H9 (cell line): Measurements from ENCODE around the gene CGB5. TPM values are rescaled to one million over a fixed set of nuclear protein-coding genes. Genes with fewer than 3 reads are reported as not detected.

ENCODE experiments used
- DNase-seq: peaks from one replicate; pipeline ENCODE4 v3.0.0-alpha.2; 2017
- H2AFZ ChIP-seq: one replicate; pipeline ENCODE4 v1.6.1; 2013; ENCODE audit warnings: mild to moderate bottlenecking, low read length, control low read depth, moderate library complexity
- H2AK5ac ChIP-seq: 2 replicates; pipeline ENCODE4 v1.6.1; 2013; ENCODE audit warnings: low read length, control low read depth, mixed read lengths; ENCODE audit not compliant: insufficient read length
- H2BK120ac ChIP-seq: one replicate; pipeline ENCODE4 v1.6.1; 2013; ENCODE audit warnings: low read depth, mild to moderate bottlenecking, low read length, control low read depth, inconsistent platforms; ENCODE audit not compliant: poor library complexity, severe bottlenecking
- H2BK12ac ChIP-seq: 2 replicates; pipeline ENCODE4 v1.6.1; 2013; ENCODE audit warnings: low read length, control low read depth, mixed read lengths, low read depth; ENCODE audit not compliant: insufficient read length
- H2BK15ac ChIP-seq: 2 replicates; pipeline ENCODE4 v1.6.1; 2013; ENCODE audit warnings: low read depth, low read length, control low read depth
- H2BK20ac ChIP-seq: one replicate; pipeline ENCODE4 v1.6.1; 2013; ENCODE audit warnings: low read depth, mild to moderate bottlenecking, low read length, control low read depth, inconsistent platforms; ENCODE audit not compliant: poor library complexity, severe bottlenecking
- H2BK5ac ChIP-seq: 2 replicates; pipeline ENCODE4 v1.6.1; 2013; ENCODE audit warnings: low read length, control low read depth, mixed read lengths; ENCODE audit not compliant: insufficient read length
- H3K14ac ChIP-seq: 2 replicates; pipeline ENCODE4 v1.6.1; 2013; ENCODE audit warnings: low read length, control low read depth; ENCODE audit not compliant: insufficient read depth
- H3K18ac ChIP-seq: 2 replicates; pipeline ENCODE4 v1.6.1; 2013; ENCODE audit warnings: low read depth, mild to moderate bottlenecking, mixed read lengths, low read length, control low read depth; ENCODE audit not compliant: insufficient read length
- H3K23ac ChIP-seq: 2 replicates; pipeline ENCODE4 v1.6.1; 2013; ENCODE audit warnings: low read length, control low read depth, mixed read lengths, low read depth; ENCODE audit not compliant: insufficient read length
- H3K23me2 ChIP-seq: 2 replicates; pipeline ENCODE4 v1.6.1; 2013; ENCODE audit warnings: low read depth, mild to moderate bottlenecking, mixed read lengths, low read length, control low read depth; ENCODE audit not compliant: insufficient read length, poor library complexity, severe bottlenecking
- H3K27ac ChIP-seq: 2 replicates; pipeline ENCODE4 v1.5.1; 2013; ENCODE audit warnings: low read length, control low read depth, mixed read lengths, low read depth; ENCODE audit not compliant: insufficient read length
- H3K27me3 ChIP-seq: 2 replicates; pipeline ENCODE4 v1.6.1; 2013; ENCODE audit warnings: low read length, control low read depth, inconsistent platforms; ENCODE audit not compliant: insufficient read depth
- H3K4ac ChIP-seq: 2 replicates; pipeline ENCODE4 v1.6.1; 2013; ENCODE audit warnings: low read depth, mild to moderate bottlenecking, control low read depth, inconsistent platforms, low read length, moderate library complexity
- H3K4me1 ChIP-seq: 2 replicates; pipeline ENCODE4 v1.6.1; 2013; ENCODE audit warnings: low read length, control low read depth, inconsistent platforms; ENCODE audit not compliant: insufficient read depth
- H3K4me2 ChIP-seq: 2 replicates; pipeline ENCODE4 v1.6.1; 2013; ENCODE audit warnings: low read length, control low read depth, mixed read lengths; ENCODE audit not compliant: insufficient read length, insufficient read depth
- H3K56ac ChIP-seq: 2 replicates; pipeline ENCODE4 v1.6.1; 2013; ENCODE audit warnings: low read depth, mild to moderate bottlenecking, mixed read lengths, low read length, control low read depth; ENCODE audit not compliant: insufficient read length
- H3K79me1 ChIP-seq: 2 replicates; pipeline ENCODE4 v1.6.1; 2013; ENCODE audit warnings: low read depth, mild to moderate bottlenecking, moderate library complexity, low read length, control low read depth, inconsistent platforms; ENCODE audit not compliant: insufficient read depth, poor library complexity, severe bottlenecking
- H3K79me2 ChIP-seq: 2 replicates; pipeline ENCODE4 v1.6.1; 2013; ENCODE audit warnings: low read length, control low read depth, inconsistent platforms; ENCODE audit not compliant: insufficient read depth
- H3K9ac ChIP-seq: 2 replicates; pipeline ENCODE4 v1.6.1; 2013; ENCODE audit warnings: low read length, control low read depth, mixed read lengths; ENCODE audit not compliant: insufficient read length; ENCODE audit errors: extremely low read depth
- H3K9me3 ChIP-seq: one replicate; pipeline ENCODE4 v1.6.1; 2013; ENCODE audit warnings: low read depth, low read length, inconsistent platforms; ENCODE audit not compliant: control insufficient read depth
- H3T11ph ChIP-seq: one replicate; pipeline ENCODE4 v1.6.1; 2013; ENCODE audit warnings: mild to moderate bottlenecking, low read length, control low read depth, inconsistent platforms
- H4K20me1 ChIP-seq: one replicate; pipeline ENCODE4 v1.6.1; 2013; ENCODE audit not compliant: control insufficient read depth, insufficient read length, insufficient read depth
- H4K5ac ChIP-seq: 2 replicates; pipeline ENCODE4 v1.6.1; 2013; ENCODE audit warnings: low read depth, mild to moderate bottlenecking, mixed read lengths, low read length, control low read depth; ENCODE audit not compliant: insufficient read length
- H4K8ac ChIP-seq: replicated peaks from 2 replicates; pipeline ENCODE4 v1.6.1; 2013; ENCODE audit warnings: low read length, control low read depth, mixed read lengths, low read depth; ENCODE audit not compliant: insufficient read length
- H4K91ac ChIP-seq: 2 replicates; pipeline ENCODE4 v1.6.1; 2013; ENCODE audit warnings: low read depth, mild to moderate bottlenecking, moderate library complexity, mixed read lengths, low read length, control low read depth; ENCODE audit not compliant: insufficient read length
- H3K27ac Mint-ChIP-seq, 3 experiments: 2 replicates in 2 of 3; 3 replicates in 1 of 3; pipeline ENCODE4 v1.8.0; 2020 to 2021; ENCODE audit warnings: mixed read lengths in 3 of 3, mild to moderate bottlenecking in 1 of 3, moderate library complexity in 1 of 3
- H3K27me3 Mint-ChIP-seq: 2 replicates; pipeline ENCODE4 v1.8.0; 2021; ENCODE audit warnings: low read depth, mild to moderate bottlenecking, moderate library complexity, mixed read lengths
- H3K36me3 Mint-ChIP-seq, 3 experiments: 2 replicates in 2 of 3; 3 replicates in 1 of 3; pipeline ENCODE4 v1.8.0; 2020 to 2021; ENCODE audit warnings: low read depth in 3 of 3, mixed read lengths in 3 of 3; ENCODE audit not compliant: insufficient read depth in 1 of 3
- H3K4me1 Mint-ChIP-seq, 2 experiments: 2 replicates each; pipeline ENCODE4 v1.8.0; 2020; ENCODE audit warnings: mixed read lengths in 2 of 2
- H3K4me3 Mint-ChIP-seq, 2 experiments: 2 replicates in 1 of 2; 3 replicates in 1 of 2; pipeline ENCODE4 v1.8.0; 2020 to 2021; ENCODE audit warnings: mild to moderate bottlenecking in 2 of 2, mixed read lengths in 2 of 2, moderate library complexity in 1 of 2
- H3K9me3 Mint-ChIP-seq, 2 experiments: 2 replicates in 1 of 2; 3 replicates in 1 of 2; pipeline ENCODE4 v1.8.0; 2020; ENCODE audit warnings: mild to moderate bottlenecking in 2 of 2, mixed read lengths in 2 of 2, moderate library complexity in 1 of 2
- WGBS: extraction: QIAGEN DNeasy Blood & Tissue Kit; methylation state at CpG from one replicate; pipeline ENCODE4 v1.1.7; 2013; ENCODE audit warnings: missing lambda C conversion rate, low lambda C conversion rate, mixed read lengths; ENCODE audit not compliant: insufficient read length; ENCODE audit errors: extremely low coverage; 5-methylcytosine and 5-hydroxymethylcytosine counted together
- total RNA-seq: library from RNA; stranded (reverse); gene quantifications from 2 replicates; pipeline ENCODE4 v1.2.1, GENCODE V29; 2021
- TF ChIP-seq, protein P1 (sequence below): fragments of 200-600 bp; sonication (generic); conservative IDR thresholded peaks from 3 replicates; pipeline ENCODE4 v1.8.0; 2021; ENCODE audit warnings: antibody characterized with exemption, mild to moderate bottlenecking

Gene CGB5
- total RNA-seq, 1 experiment from 2014 or later: not detected

DNA sequence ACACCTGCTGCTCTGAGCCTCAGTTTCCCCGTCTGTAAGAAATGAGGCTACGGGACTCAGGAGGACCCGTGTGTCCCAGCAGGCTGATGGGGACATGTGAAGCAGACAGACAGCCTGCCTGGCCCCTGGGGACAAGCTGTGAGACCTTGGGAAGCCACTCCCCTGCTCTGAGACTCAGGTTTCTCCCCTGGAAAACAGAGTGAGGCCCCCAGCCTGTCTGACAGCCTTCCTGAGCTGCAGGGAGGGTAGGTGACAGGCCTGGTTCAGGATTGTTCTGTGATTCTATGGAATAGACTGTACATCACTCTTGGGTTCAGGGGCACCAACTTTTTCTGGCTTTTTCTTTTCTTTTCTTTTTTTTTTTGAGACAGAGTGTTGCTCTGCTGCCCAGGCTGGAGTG lies 23.9 kb downstream of the CGB5 start:
- Histone ChIP-seq H3K56ac (no peak overlapping the region), H3K14ac (no peak overlapping the region), H3K18ac (no peak overlapping the region), H2BK15ac (no peak overlapping the region; the same call in 1 of the 2 replicates), H3K79me2 (no peaks in the 10 kb centered on the region), H3K27ac (no peak overlapping the region), H3K79me1 (no peaks in the 10 kb centered on the region), H3T11ph (no peak overlapping the region), H3K9ac (no peak overlapping the region), H3K23ac (no peak overlapping the region), H4K20me1 (no peaks in the 10 kb centered on the region), H2BK12ac (no peak overlapping the region), H3K23me2 (peaks cover 3% of the 10 kb centered on the region), H3K4me1 (peaks cover 2% of the 10 kb centered on the region; the same call in 1 of the 2 replicates), H3K4ac (no peak overlapping the region), H4K8ac (no peak overlapping the region), H4K5ac (no peak overlapping the region), H3K4me2 (no peak overlapping the region), H2AK5ac (no peak overlapping the region), H2BK20ac (no peak overlapping the region), H3K9me3 (no peaks in the 10 kb centered on the region), H2BK120ac (no peak overlapping the region), H3K27me3 (peaks cover 36% of the 10 kb centered on the region; the same call in 1 of the 2 replicates), H2BK5ac (no peak overlapping the region), H2AFZ (no peak overlapping the region), H4K91ac (no peak overlapping the region)
- TF ChIP-seq, protein P1, sequence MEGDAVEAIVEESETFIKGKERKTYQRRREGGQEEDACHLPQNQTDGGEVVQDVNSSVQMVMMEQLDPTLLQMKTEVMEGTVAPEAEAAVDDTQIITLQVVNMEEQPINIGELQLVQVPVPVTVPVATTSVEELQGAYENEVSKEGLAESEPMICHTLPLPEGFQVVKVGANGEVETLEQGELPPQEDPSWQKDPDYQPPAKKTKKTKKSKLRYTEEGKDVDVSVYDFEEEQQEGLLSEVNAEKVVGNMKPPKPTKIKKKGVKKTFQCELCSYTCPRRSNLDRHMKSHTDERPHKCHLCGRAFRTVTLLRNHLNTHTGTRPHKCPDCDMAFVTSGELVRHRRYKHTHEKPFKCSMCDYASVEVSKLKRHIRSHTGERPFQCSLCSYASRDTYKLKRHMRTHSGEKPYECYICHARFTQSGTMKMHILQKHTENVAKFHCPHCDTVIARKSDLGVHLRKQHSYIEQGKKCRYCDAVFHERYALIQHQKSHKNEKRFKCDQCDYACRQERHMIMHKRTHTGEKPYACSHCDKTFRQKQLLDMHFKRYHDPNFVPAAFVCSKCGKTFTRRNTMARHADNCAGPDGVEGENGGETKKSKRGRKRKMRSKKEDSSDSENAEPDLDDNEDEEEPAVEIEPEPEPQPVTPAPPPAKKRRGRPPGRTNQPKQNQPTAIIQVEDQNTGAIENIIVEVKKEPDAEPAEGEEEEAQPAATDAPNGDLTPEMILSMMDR: no peak
- no peak overlapping the region for H3K4me3 Mint-ChIP-seq
- H3K4me1 Mint-ChIP-seq: peaks cover 29 to 46% of the 10 kb centered on the region in 2 experiments
- whole genome bisulfite sequencing: no CpG with 5 or more reads among the region's 3 CpGs
- H3K9me3 Mint-ChIP-seq: peaks cover 7 to 14% of the 10 kb centered on the region in 2 experiments; a peak in 4 of 5 replicates
- DNase-seq: no peak
- H3K27me3 Mint-ChIP-seq: peaks cover 83% of the 10 kb centered on the region
- H3K27ac Mint-ChIP-seq: no peak overlapping the region
- peaks cover 0 to 4% (median 3%) of the 10 kb centered on the region in 3 experiments; a peak in 3 of 7 replicates for H3K36me3 Mint-ChIP-seq
